Breast epithelium (tissue), 3 donors: ENCODE results near the gene REPIN1.

Experiments
- POLR2A ChIP-seq: fragments of 450-650 bp; IDR thresholded peaks from one replicate; pipeline ENCODE4 v1.6.1; 2016; ENCODE audit warnings: antibody characterized with exemption, mild to moderate bottlenecking, moderate library complexity
- POLR2AphosphoS5 ChIP-seq, 3 donors: sonication (generic); formaldehyde crosslinking; IDR thresholded peaks; one replicate each; pipeline ENCODE4 v1.6.1; 2017; ENCODE audit warnings: antibody characterized with exemption in 3 of 3
- TF ChIP-seq, protein P1 (sequence below), 3 donors: fragments of 450-650 bp; IDR thresholded peaks; one replicate each; pipeline ENCODE4 v1.5.1; 2016 to 2017; ENCODE audit warnings: antibody characterized with exemption in 3 of 3, mild to moderate bottlenecking in 3 of 3, moderate library complexity in 3 of 3

DNA sequence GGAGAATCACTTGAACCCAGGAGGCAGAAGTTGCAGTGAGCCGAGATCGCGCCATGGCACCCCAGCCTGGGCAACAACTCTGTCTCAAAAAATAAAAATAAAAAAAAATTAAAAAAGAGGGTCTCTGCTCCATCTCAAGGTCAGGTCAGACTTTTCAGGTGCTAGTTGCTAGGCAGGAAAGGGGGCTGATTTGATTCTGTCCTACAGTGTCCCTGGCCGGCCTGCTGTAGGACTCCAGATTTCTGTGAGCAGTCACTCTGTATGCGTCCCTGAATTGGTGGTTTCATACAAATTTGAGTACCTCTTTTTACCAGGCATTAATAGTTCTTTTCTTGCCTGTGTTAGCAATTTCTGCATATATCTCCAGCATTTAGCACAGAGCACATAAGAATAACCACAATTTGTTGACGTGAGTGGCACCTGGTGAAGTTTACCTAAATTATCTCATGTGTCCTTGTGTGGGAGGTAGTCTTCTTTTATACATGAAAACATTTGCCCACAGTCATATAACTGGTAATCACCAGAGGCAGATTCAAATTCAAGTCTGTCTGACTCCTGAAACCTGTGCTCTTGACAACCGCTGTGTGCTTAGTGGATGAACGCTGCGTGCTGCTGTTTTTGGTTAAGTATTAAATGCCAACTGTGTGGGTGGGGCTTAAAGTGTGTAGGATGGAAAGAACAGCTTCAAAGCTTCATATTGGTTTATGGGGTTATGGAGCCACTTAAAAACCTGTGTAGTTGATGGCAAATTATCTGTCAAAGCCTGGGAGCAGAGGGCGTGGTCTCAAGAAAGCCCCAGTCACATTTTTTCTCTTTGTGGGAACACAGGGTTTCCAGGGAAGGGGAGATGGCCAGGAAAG is 7.3 kb downstream of the REPIN1 start:
- TF ChIP-seq, protein P1, sequence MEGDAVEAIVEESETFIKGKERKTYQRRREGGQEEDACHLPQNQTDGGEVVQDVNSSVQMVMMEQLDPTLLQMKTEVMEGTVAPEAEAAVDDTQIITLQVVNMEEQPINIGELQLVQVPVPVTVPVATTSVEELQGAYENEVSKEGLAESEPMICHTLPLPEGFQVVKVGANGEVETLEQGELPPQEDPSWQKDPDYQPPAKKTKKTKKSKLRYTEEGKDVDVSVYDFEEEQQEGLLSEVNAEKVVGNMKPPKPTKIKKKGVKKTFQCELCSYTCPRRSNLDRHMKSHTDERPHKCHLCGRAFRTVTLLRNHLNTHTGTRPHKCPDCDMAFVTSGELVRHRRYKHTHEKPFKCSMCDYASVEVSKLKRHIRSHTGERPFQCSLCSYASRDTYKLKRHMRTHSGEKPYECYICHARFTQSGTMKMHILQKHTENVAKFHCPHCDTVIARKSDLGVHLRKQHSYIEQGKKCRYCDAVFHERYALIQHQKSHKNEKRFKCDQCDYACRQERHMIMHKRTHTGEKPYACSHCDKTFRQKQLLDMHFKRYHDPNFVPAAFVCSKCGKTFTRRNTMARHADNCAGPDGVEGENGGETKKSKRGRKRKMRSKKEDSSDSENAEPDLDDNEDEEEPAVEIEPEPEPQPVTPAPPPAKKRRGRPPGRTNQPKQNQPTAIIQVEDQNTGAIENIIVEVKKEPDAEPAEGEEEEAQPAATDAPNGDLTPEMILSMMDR (IDR thresholded peaks at IDR 0.05) = no peak
- TF ChIP-seq POLR2AphosphoS5 (IDR thresholded peaks at IDR 0.05) = no peak
- TF ChIP-seq POLR2A = no peak
